ENCODE data around the gene COCH.

COCH gene

GRCh38 chr14:30874120-30874998 is at the start of gene COCH:
Gene COCH (plus strand): TSS chr14:30874559. CDS start chr14:30874939, 380 bp downstream.
- DNase-seq, result no peak

GRCh38 chr14:30826070-30826469 is 48.3 kb upstream of the COCH start:
- DNase-seq, result no peak

- DNase-seq, result no peak
Observed at GRCh38 chr14:30829853-30830252, 44.5 kb upstream of the COCH start.

- no peak for DNase-seq
Observed at GRCh38 chr14:30834353-30834752, 40.0 kb upstream of the COCH start.

GRCh38 chr14:30838351-30838750 is 36.0 kb upstream of the COCH start:
- no peak for DNase-seq

GRCh38 chr14:30840086-30840779 is 34.1 kb upstream of the COCH start:
- DNase-seq, result no peak

- no peak for DNase-seq
Observed at GRCh38 chr14:30842431-30842830, 31.9 kb upstream of the COCH start.

- no peak for DNase-seq
Observed at GRCh38 chr14:30848449-30849240, 25.7 kb upstream of the COCH start.

GRCh38 chr14:30849354-30849753 is 25.0 kb upstream of the COCH start:
- no peak for DNase-seq

GRCh38 chr14:30849983-30850382 is 24.4 kb upstream of the COCH start:
- DNase-seq, result no peak

- no peak for DNase-seq
Observed at GRCh38 chr14:30853946-30854345, 20.4 kb upstream of the COCH start.

- DNase-seq, result no peak
Observed at GRCh38 chr14:30854492-30854891, 19.9 kb upstream of the COCH start.

GRCh38 chr14:30855345-30856037 is 18.9 kb upstream of the COCH start:
- no peak for DNase-seq

GRCh38 chr14:30861200-30861599 is 13.2 kb upstream of the COCH start:
- DNase-seq, result no peak

GRCh38 chr14:30864934-30865333 is 9.4 kb upstream of the COCH start:
- DNase-seq, result no peak

- DNase-seq, result no peak
Observed at GRCh38 chr14:30868736-30869135, 5.6 kb upstream of the COCH start.

- no peak for DNase-seq
Observed at GRCh38 chr14:30869551-30870155, 4.7 kb upstream of the COCH start.

GRCh38 chr14:30872602-30873001 is 1.8 kb upstream of the COCH start:
- no peak for DNase-seq

- DNase-seq, result no peak
Observed at GRCh38 chr14:30873308-30874119, 845 bp upstream of the COCH start.

- no peak for DNase-seq
Observed at GRCh38 chr14:30874999-30875787, 834 bp downstream of the COCH start.

GRCh38 chr14:30875788-30876053 is 1.4 kb downstream of the COCH start:
- DNase-seq, result no peak
